CD4-positive, alpha-beta T cell (primary cell): ENCODE results near the gene LAMA3. TPM values are rescaled to one million over a fixed set of nuclear protein-coding genes. Genes with fewer than 3 reads are reported as not detected.

Experiments
- ATAC-seq: fragments of 200-7000 bp; cut with Tn5 transposase; one replicate; pipeline ENCODE4 v1.10.0; 2022; ENCODE audit warnings: mild to moderate bottlenecking; ENCODE audit not compliant: poor library complexity
- CTCF ChIA-PET: fragments of 350-600 bp; sonication (Branson Sonifier 250); formaldehyde crosslinking; loops from one replicate; lab custom pipeline; 2021; ENCODE audit warnings: antibody characterized with exemption, inconsistent platforms; lab: Charles Lee
- POLR2A ChIA-PET: fragments of 350-600 bp; sonication (Branson Sonifier 250); formaldehyde crosslinking; loops from one replicate; lab custom pipeline; 2021; ENCODE audit warnings: antibody characterized with exemption, inconsistent platforms; lab: Charles Lee
- DNase-seq, 14 experiments: peaks; one replicate each; pipeline ENCODE4 v3.0.0-alpha.2; 2013 to 2020; ENCODE audit warnings: mixed read lengths in 2 of 14
- H3K27ac ChIP-seq, 2 donors: one replicate each; pipeline versions ENCODE4 v1.5.1 to v1.7.0; 2013; ENCODE audit warnings: low read length in 2 of 2, low read depth in 1 of 2, mild to moderate bottlenecking in 1 of 2
- H3K27me3 ChIP-seq, 2 experiments: 1 replicate in 1 of 2; 2 replicates in 1 of 2; pipeline versions ENCODE4 v1.6.1 to v1.7.0; 2013; ENCODE audit warnings: low read length in 2 of 2, control low read depth in 1 of 2, mild to moderate bottlenecking in 1 of 2, moderate library complexity in 1 of 2; ENCODE audit not compliant: insufficient read depth in 2 of 2, control insufficient read depth in 1 of 2
- H3K36me3 ChIP-seq: one replicate; pipeline ENCODE4 v1.6.1; 2013; ENCODE audit warnings: low read length, control low read depth; ENCODE audit not compliant: insufficient read depth
- H3K4me1 ChIP-seq: one replicate; pipeline ENCODE4 v1.6.1; 2013; ENCODE audit warnings: low read length, control low read depth; ENCODE audit not compliant: insufficient read depth
- H3K4me3 ChIP-seq: one replicate; pipeline ENCODE4 v1.5.1; 2013; ENCODE audit warnings: mild to moderate bottlenecking, low read length, moderate library complexity
- H3K9me3 ChIP-seq, 2 experiments: 1 replicate in 1 of 2; 2 replicates in 1 of 2; pipeline versions ENCODE4 v1.6.1 to v1.7.0; 2013; ENCODE audit warnings: low read length in 2 of 2, mild to moderate bottlenecking in 2 of 2, control low read depth in 1 of 2, moderate library complexity in 1 of 2; ENCODE audit not compliant: control insufficient read depth in 1 of 2, insufficient read depth in 1 of 2
- H3K27ac Mint-ChIP-seq: one replicate; pipeline ENCODE4 v1.8.0; 2020; ENCODE audit warnings: mixed read lengths
- H3K27me3 Mint-ChIP-seq: one replicate; pipeline ENCODE4 v1.8.0; 2021; ENCODE audit warnings: mixed read lengths
- H3K36me3 Mint-ChIP-seq: one replicate; pipeline ENCODE4 v1.8.0; 2021; ENCODE audit warnings: low read depth, mixed read lengths
- H3K4me1 Mint-ChIP-seq: one replicate; pipeline ENCODE4 v1.8.0; 2021; ENCODE audit warnings: low read depth, mixed read lengths
- H3K4me3 Mint-ChIP-seq: one replicate; pipeline ENCODE4 v1.8.0; 2020; ENCODE audit warnings: mild to moderate bottlenecking, mixed read lengths
- H3K9me3 Mint-ChIP-seq: one replicate; pipeline ENCODE4 v1.8.0; 2020; ENCODE audit warnings: mixed read lengths
- intact Hi-C, 2 experiments: fragments of 100-400 bp; cut with DNase I in 1 of 2; cut with micrococcal nuclease in 1 of 2; formaldehyde crosslinking; loops; one replicate each; pipeline versions ENCODE4 v1.15.1 to v1.9.0; 2023 to 2025; cut with DNase I, micrococcal nuclease
- total RNA-seq, 174 experiments: library from RNA in 2 of 174; stranded (reverse) in 2 of 174; gene quantifications; one replicate each; pipeline ENCODE4 v1.2.3 and lab custom pipeline; 2021 to 2026
- TF ChIP-seq, protein P1 (sequence below): fragments of 200-600 bp; IDR thresholded peaks from one replicate; pipeline ENCODE4 v1.8.0; 2022; ENCODE audit warnings: antibody characterized with exemption, mild to moderate bottlenecking

LAMA3 gene
- total RNA-seq, 2 experiments from 2014 or later = 0.19 TPM; not detected in 1

DNA sequence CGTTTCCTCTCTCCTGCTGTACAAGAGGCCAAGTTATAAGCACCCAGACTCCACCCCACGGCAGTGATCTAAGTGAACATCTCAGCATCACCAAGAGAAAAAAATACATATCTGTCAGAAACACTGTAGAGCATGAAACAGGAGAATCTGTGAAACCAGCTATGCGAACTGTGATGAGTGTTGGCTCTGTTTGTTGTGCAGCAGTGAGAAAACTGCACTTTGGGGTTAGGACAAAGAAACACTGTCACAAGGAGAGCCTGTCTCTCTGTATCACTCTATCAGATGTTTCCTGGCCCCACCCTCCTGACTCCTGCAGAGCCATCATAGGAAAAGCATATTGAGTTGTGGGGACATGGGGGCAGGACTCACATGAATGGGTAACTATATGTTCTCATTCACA, 87.1 kb downstream of the LAMA3 start:
- no peak overlapping the region for H3K27ac ChIP-seq
- Mint-ChIP-seq H3K27ac (no peak overlapping the region), H3K27me3 (no peaks in the 10 kb centered on the region), H3K4me3 (no peak overlapping the region), H3K36me3 (no peaks in the 10 kb centered on the region), H3K9me3 (no peaks in the 10 kb centered on the region), H3K4me1 (no peaks in the 10 kb centered on the region)
- no peaks in the 10 kb centered on the region for H3K9me3 ChIP-seq
- ATAC-seq (no peak), DNase-seq (no peak)
- H3K4me1 ChIP-seq = no peaks in the 10 kb centered on the region
- TF ChIP-seq, protein P1, sequence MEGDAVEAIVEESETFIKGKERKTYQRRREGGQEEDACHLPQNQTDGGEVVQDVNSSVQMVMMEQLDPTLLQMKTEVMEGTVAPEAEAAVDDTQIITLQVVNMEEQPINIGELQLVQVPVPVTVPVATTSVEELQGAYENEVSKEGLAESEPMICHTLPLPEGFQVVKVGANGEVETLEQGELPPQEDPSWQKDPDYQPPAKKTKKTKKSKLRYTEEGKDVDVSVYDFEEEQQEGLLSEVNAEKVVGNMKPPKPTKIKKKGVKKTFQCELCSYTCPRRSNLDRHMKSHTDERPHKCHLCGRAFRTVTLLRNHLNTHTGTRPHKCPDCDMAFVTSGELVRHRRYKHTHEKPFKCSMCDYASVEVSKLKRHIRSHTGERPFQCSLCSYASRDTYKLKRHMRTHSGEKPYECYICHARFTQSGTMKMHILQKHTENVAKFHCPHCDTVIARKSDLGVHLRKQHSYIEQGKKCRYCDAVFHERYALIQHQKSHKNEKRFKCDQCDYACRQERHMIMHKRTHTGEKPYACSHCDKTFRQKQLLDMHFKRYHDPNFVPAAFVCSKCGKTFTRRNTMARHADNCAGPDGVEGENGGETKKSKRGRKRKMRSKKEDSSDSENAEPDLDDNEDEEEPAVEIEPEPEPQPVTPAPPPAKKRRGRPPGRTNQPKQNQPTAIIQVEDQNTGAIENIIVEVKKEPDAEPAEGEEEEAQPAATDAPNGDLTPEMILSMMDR = no peak
- intact Hi-C loops = no loop called here
- CTCF ChIA-PET = interaction anchor here (1.1 kb wide), 1 partner anchor 10 kb away, joined by 3 read pairs; no protein-coding TSS in a partner anchor
- POLR2A ChIA-PET = no interaction called here
- H3K27me3 ChIP-seq = no peaks in the 10 kb centered on the region
- no peak overlapping the region for H3K4me3 ChIP-seq
- no peaks in the 10 kb centered on the region for H3K36me3 ChIP-seq

GRCh38 chr18:23778828-23779227, 89.6 kb downstream of the LAMA3 start:
- H3K4me3 ChIP-seq = no peak overlapping the region
- H3K4me1 Mint-ChIP-seq = no peaks in the 10 kb centered on the region
- ChIA-PET CTCF (no interaction called here), POLR2A (no interaction called here)
- no peak overlapping the region for H3K27ac ChIP-seq
- no peak for DNase-seq
- no peaks in the 10 kb centered on the region for H3K36me3 ChIP-seq
- no peaks in the 10 kb centered on the region for H3K27me3 Mint-ChIP-seq
- H3K36me3 Mint-ChIP-seq = no peaks in the 10 kb centered on the region
- H3K9me3 ChIP-seq = no peaks in the 10 kb centered on the region
- ATAC-seq = no peak
- H3K27me3 ChIP-seq = no peaks in the 10 kb centered on the region
- no peaks in the 10 kb centered on the region for H3K9me3 Mint-ChIP-seq
- intact Hi-C loops = no loop called here
- H3K27ac Mint-ChIP-seq = no peak overlapping the region
- H3K4me1 ChIP-seq = no peaks in the 10 kb centered on the region
- TF ChIP-seq, protein P1 = no peak
- no peak overlapping the region for H3K4me3 Mint-ChIP-seq

DNA sequence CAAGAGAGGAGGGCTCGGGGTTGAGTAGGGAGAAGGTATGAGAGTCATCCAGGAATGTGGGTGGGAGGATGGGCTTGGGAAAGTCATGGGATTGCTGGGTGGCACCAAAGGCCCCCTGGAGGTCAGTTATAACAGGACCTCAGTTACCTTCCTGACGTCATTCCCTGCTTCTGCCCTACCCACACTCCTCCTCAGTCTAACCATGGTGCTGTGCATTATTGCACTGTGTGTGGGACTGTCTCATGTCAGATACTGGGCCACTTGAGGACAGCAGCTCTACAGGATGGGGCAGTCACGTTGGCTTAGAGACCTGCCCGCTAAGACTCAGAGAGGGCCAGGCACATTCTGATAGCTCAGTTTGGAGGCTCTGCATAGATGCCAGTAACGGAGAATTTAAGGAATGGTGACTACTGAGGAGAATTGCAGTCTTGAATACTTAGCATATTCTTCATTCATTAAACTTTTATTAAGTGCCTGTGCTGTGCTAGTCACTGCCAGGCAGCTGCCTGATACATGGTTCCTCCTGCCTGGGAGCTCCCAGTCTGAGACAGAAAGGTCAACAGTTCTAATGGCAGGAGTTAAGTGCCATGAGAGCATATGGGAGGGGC, 90.5 kb downstream of the LAMA3 start:
- Histone ChIP-seq H3K27ac (no peak overlapping the region), H3K36me3 (no peaks in the 10 kb centered on the region), H3K9me3 (no peaks in the 10 kb centered on the region), H3K4me1 (no peaks in the 10 kb centered on the region), H3K4me3 (no peak overlapping the region), H3K27me3 (no peaks in the 10 kb centered on the region)
- Mint-ChIP-seq H3K4me1 (peaks cover 4% of the 10 kb centered on the region), H3K36me3 (no peaks in the 10 kb centered on the region), H3K9me3 (no peaks in the 10 kb centered on the region), H3K27ac (no peak overlapping the region), H3K27me3 (no peaks in the 10 kb centered on the region), H3K4me3 (no peak overlapping the region)
- intact Hi-C loops = no loop called here
- no peak for ATAC-seq
- TF ChIP-seq, protein P1 = no peak
- DNase-seq = no peak
- ChIA-PET POLR2A (no interaction called here), CTCF (no interaction called here)
